ENCODE results near the gene PTPRN2. TPM values are rescaled to one million over a fixed set of nuclear protein-coding genes. Genes with fewer than 3 reads are reported as not detected.

The PTPRN2 gene
- total and polyA plus RNA-seq, 2 of the 13 experiments (the other 11 are each of a cell fraction or from before 2014, with no cell fraction given), result 2.5 to 24.2 TPM

DNA sequence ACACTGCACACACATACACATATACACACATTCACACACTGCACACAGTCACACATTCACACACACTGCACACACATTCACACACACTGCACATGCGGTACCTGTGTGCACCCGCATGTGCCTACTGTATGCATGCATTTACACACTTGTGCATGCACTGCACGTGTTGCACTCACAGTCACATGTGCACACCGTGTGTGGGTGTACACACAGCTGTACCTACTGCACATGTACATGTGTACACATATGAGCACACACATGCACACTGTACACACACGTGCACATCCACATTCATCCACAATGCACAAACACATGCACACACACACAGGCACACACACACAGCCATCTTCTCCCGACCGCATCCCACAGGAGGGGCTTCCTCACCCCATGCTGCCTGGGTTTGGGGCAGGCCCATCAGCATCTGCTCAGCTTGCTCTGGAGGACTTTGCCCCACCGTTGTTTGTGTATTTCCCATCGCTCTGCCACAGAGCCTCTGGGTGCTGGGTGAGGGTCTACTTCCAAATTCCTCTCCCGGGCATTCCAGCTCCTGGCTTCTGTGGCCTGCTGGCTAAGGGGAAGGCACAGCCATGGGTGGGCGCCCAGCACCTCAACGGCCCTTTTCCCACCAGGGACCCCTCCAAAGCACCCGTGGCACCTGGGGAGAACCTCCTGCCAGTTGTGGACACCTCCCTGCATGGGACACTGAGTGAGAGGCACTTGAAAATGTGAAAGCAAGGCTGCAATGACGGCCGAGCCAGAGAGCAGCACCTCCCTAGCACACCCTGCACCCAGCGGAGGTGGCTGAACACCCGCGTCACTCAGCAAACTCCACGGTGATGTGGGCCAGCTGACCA, 324.3 kb downstream of the PTPRN2 start (continued):
- TF ChIP-seq RXRA (CRISPR knock-in tag; IDR thresholded peaks at IDR 0.05) (no peak), ZSCAN29 (CRISPR knock-in tag; conservative IDR thresholded peaks at IDR 0.05) (no peak; the same call in none of the 2 replicates), ZNF33A (CRISPR knock-in tag; IDR thresholded peaks at IDR 0.05; ENCODE audit: borderline replicate concordance) (no peak), ZNF775 (CRISPR knock-in tag; IDR thresholded peaks at IDR 0.05; ENCODE audit: borderline replicate concordance) (no peak), SRF (IDR thresholded peaks at IDR 0.05; ENCODE audit: low read depth, low read length) (no peak), ZNF558 (CRISPR knock-in tag; IDR thresholded peaks at IDR 0.05; ENCODE audit: borderline replicate concordance) (no peak), RBFOX2 (IDR thresholded peaks at IDR 0.05; ENCODE audit: low read depth, low read length) (peak; percentile 46; the same call in 1 of the 2 replicates), ZNF749 (CRISPR knock-in tag; IDR thresholded peaks at IDR 0.05; ENCODE audit: borderline replicate concordance) (no peak), ZSCAN12 (CRISPR knock-in tag; IDR thresholded peaks at IDR 0.05) (no peak), NCOA1 (CRISPR knock-in tag; IDR thresholded peaks at IDR 0.05) (no peak), TIGD3 (CRISPR knock-in tag; IDR thresholded peaks at IDR 0.05; ENCODE audit: borderline replicate concordance) (no peak), ZNF264 (CRISPR knock-in tag; IDR thresholded peaks at IDR 0.05) (no peak), KLF9 (CRISPR knock-in tag; IDR thresholded peaks at IDR 0.05; ENCODE audit: low read depth) (no peak), SRSF1 (optimal IDR thresholded peaks at IDR 0.05; ENCODE audit: low read depth, low read length) (peak; percentile 46), ZNF383 (CRISPR knock-in tag; IDR thresholded peaks at IDR 0.05; ENCODE audit: borderline replicate concordance) (0 out of 2 replicates have a peak, but pooled peaks have one; percentile 72)
- TF ChIP-seq, protein P1, sequence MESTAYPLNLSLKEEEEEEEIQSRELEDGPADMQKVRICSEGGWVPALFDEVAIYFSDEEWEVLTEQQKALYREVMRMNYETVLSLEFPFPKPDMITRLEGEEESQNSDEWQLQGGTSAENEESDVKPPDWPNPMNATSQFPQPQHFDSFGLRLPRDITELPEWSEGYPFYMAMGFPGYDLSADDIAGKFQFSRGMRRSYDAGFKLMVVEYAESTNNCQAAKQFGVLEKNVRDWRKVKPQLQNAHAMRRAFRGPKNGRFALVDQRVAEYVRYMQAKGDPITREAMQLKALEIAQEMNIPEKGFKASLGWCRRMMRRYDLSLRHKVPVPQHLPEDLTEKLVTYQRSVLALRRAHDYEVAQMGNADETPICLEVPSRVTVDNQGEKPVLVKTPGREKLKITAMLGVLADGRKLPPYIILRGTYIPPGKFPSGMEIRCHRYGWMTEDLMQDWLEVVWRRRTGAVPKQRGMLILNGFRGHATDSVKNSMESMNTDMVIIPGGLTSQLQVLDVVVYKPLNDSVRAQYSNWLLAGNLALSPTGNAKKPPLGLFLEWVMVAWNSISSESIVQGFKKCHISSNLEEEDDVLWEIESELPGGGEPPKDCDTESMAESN (CRISPR knock-in tag; conservative IDR thresholded peaks at IDR 0.05), result no peak
- TF ChIP-seq, protein P2, sequence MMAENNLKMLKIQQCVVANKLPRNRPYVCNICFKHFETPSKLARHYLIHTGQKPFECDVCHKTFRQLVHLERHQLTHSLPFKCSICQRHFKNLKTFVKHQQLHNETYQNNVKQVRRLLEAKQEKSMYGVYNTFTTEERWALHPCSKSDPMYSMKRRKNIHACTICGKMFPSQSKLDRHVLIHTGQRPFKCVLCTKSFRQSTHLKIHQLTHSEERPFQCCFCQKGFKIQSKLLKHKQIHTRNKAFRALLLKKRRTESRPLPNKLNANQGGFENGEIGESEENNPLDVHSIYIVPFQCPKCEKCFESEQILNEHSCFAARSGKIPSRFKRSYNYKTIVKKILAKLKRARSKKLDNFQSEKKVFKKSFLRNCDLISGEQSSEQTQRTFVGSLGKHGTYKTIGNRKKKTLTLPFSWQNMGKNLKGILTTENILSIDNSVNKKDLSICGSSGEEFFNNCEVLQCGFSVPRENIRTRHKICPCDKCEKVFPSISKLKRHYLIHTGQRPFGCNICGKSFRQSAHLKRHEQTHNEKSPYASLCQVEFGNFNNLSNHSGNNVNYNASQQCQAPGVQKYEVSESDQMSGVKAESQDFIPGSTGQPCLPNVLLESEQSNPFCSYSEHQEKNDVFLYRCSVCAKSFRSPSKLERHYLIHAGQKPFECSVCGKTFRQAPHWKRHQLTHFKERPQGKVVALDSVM (CRISPR knock-in tag; IDR thresholded peaks at IDR 0.05), result no peak
